GM19035 (cell line): ENCODE data around the gene NRP1.
A peak's percentile ranks its signal among the peaks of the same experiment; 100 is the strongest.
"Not testable (repeated sequence)": the region's sequence is repeated elsewhere in the genome, so short reads cannot be mapped to it uniquely, and the experiment has no call there.

Experiments used
- ATAC-seq: cut with Tn5 transposase; IDR thresholded peaks from one replicate; pipeline ENCODE4 v1.9.1; 2021; ENCODE audit not compliant: unreplicated experiment

The NRP1 gene

GRCh38 chr10:33154590-33154989, 179.9 kb downstream of the NRP1 start:
- ATAC-seq = no peak

DNA sequence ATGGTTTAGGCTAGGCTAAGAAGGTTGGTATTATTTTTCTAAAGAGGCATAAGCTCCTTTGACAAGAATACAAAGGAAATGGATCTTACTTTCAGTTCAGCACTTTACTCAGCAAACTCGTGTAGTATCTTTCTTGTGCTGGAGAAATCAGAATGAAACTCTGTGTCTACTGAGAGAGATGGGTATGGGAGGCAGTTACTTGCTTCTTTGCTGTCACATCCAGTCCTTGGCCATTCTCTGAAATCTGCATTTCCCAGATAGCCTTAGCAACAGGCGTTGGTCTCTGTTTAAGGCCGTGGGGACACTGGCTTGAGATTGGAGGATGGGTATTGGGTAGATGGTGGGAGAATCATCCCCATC, 180.5 kb downstream of the NRP1 start:
- ATAC-seq = no peak

DNA sequence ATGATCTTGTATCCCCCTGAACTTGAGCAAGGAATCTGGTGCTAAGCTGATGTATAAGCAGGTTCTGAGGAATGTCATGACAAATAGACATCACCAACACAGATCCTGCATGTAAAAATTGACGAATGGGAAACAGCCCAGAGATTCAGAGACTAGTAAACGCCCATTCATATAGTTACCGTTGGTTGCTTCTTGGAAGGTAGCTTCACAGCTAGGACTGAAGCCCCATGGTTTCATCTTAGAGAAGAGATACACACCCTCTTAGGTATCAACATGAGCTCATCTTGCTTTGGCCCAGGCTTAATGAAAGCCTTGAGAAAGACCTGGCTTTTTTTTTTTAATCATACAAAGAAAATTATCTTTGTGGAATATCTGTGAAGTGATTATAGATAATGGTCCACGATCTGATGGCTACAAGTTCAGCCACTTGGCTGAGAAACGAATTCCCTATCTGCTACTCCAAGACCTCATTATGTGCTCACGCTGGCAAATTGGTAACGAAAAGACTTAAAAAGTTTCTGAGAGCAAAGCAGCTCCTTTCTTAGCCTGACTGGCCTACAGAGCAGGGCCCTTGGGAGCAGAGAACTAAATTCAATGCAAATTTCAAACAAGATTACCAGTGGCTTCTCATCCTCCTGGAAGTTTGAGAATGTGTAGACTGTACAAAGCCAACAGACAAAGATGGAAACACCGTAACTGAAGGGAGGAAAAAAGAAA, 181.1 kb downstream of the NRP1 start:
- no peak for ATAC-seq

- ATAC-seq = no peak
These were observed 181.7 kb downstream of the NRP1 start for GRCh38 chr10:33152750-33153149.

DNA sequence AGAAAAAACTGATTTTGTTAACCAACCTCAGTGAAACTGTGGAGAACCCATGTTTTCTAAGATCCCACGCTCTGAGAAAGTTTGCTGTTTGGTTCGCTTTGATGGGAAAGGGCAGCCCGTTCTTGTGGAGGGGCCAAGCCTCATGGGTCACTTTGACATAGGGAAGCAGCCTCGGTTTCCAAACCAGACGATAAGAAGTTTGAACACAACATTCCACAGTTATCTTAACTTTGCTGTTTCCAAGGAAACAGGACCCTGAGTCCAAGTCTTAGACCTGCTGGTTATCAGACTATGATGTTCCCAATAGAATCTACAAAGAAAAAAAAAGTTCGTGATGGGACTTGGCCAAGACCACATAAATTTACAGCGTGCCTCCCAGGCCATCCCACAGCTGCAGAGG, 182.3 kb downstream of the NRP1 start:
- no peak for ATAC-seq

DNA sequence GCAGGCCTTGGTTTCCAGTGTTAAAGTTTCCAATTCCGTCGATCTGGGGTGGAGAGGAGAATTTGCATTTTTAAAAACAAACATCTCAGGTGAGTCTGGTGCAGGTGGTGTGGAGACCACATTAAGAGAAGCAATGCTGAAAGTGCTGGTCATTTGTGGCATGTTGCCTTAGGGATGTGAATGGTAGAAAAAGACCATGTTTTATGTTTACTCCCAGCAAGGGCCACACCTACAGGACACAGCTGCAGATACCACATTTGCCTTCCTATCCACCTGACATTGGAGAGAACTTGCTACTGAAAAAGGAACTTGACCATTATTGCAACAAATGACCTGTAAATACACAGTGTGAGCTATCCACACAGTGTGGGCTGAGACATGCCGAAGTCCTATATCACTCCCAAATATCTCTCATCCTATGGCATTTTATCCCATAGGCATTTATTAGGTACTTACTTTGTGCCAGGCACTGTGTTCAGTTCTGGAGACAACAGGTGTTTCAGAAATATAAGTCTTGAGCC, 183.1 kb downstream of the NRP1 start:
- ATAC-seq = no peak

DNA sequence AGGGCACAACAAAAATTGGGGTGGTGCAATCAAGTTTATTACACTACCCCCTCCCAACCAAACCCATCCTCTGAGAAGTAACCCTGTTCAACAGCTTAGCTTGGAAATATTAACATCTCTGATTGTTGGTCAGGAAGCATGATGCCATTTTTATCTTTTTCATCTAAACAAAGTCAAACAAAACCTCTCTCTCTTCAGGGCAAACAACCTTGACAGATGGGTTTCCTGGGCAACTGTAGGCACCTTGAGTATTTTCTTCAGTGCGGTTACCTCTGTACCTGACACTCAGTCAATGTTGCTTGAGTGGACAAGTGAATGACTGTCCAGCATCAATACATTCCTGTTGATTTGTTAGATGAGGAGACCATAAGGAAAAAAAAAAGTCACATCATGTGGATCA, 183.6 kb downstream of the NRP1 start:
- no peak for ATAC-seq

GRCh38 chr10:33150146-33150545, 184.3 kb downstream of the NRP1 start:
- ATAC-seq = no peak

DNA sequence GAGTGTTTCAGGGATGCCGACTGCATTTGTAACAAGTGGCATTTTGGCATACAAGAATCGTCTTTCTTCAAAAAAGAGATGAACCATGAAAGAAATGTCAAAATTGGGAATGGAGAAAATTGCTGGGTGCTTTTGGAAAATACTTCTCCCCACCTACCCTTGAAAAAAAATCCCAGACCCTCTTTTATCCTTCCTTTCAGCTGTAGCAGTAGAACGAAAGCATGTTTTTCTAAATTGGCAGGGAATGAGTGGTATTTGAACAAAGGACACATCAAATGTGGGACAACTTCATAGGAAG, 187.5 kb downstream of the NRP1 start:
- no peak for ATAC-seq

DNA sequence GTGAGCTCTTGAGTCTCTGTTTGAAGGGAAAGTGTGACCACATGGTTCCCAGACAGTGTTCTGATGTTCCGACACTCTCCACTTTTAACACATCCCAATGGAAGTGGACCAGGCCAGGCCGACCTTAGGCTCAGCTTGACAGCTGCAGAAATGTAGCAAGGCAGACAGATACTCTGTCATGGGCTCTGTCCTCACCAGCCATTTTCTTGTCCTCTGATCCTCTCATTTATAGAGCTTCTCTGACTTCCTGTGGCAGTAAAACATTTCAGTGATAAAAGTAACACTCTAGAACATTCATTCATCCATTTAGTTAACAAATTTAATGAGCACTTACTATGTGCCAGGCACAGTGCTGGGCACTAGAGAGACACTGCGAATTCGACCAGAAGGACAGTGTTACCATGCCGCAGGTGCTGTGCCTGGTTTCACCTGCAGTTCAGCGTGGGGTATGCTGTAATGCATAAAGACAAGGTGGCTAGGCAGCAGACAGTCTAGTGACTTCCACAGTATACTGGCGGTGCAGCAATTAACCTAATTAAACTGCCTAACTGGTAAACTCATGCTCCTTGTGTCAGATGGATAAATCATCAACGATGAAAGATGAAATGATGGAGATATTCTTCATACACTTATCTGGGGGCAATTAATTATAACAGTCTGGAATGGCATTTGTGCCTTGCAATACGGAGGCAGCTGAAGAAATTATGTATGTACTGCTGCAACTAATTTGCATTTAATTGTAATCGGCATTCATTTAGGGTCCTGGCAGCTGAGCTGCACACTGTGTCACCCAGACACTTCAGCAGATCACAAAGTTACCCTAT, 188.1 kb downstream of the NRP1 start:
- ATAC-seq = no peak

GRCh38 chr10:33145451-33146188, 188.8 kb downstream of the NRP1 start:
- ATAC-seq = no peak

- no peak for ATAC-seq
These were observed 191.2 kb downstream of the NRP1 start for GRCh38 chr10:33143160-33143728.

- no peak for ATAC-seq
These were observed 192.2 kb downstream of the NRP1 start for GRCh38 chr10:33142295-33142694.

GRCh38 chr10:33141251-33141650, 193.2 kb downstream of the NRP1 start:
- ATAC-seq = no peak

DNA sequence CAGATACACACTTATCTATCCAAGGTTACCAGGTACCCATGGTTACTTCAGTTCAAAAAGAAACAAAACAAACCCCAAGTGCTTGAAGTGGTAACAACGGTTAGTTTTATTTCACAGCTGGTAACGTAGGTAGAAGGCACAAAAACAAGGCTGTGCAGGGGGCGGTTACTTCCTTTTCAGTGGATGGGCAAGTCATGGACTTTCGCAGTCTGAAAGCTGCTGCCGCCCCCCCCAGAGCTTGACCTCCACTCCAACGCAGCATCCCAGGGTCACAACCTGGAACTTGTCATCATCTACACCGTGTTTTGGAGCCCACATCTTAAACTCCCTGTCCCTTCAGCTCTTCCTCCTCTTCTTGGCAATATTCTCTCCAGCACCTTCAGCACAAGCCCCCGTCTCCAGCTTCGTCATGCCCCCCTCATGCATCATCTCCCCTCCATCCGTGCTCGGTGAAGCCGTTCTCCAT, 195.3 kb downstream of the NRP1 start:
- no peak for ATAC-seq

DNA sequence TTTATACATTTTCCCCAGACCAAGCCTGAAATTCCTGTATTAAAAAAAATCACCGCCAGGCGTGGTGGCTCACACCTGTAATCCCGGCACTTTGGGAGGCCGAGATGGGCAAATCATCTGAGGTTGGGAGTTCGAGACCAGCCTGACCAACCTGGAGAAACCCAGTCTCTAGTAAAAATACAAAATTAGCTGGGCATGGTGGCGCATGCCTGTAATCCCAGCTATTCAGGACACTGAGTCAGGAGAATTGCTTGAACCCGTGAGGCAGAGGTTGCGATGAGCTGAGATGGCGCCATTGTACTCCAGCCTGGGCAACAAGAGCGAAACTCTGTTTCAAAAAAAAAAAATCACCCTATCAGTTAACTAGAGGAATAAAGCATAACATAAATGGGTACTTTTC, 195.8 kb downstream of the NRP1 start:
- not testable (repeated sequence) for ATAC-seq

GRCh38 chr10:33137356-33138005, 197.0 kb downstream of the NRP1 start:
- no peak for ATAC-seq

- no peak for ATAC-seq
These were observed 197.7 kb downstream of the NRP1 start for GRCh38 chr10:33136781-33137180.

GRCh38 chr10:33136271-33136670, 198.2 kb downstream of the NRP1 start:
- no peak for ATAC-seq

GRCh38 chr10:33134011-33134751, 200.3 kb downstream of the NRP1 start:
- peak; percentile 59 for ATAC-seq
